Mammary epithelial cell (primary cell): ENCODE results near the gene PPP4R4.

Experiments
- CTCF ChIP-seq, 2 donors: IDR thresholded peaks in 1 of 2; conservative IDR thresholded peaks in 1 of 2; 2 replicates each; pipeline ENCODE4 v1.5.1; 2011 to 2012; ENCODE audit warnings: inconsistent platforms in 2 of 2, low read length in 2 of 2, mild to moderate bottlenecking in 2 of 2, control low read depth in 1 of 2, low read depth in 1 of 2; ENCODE audit not compliant: insufficient read depth in 1 of 2; ENCODE audit errors: extremely low read depth in 1 of 2
- EZH2 ChIP-seq: IDR thresholded peaks from 2 replicates; pipeline ENCODE4 v1.6.1; 2012; ENCODE audit warnings: low read length, inconsistent platforms, borderline replicate concordance

- no peak for TF ChIP-seq CTCF (conservative IDR thresholded peaks at IDR 0.05 in 1 of 2, IDR thresholded peaks at IDR 0.05 in 1 of 2; ENCODE audit: extremely low read depth in 1 of 2, insufficient read depth in 1 of 2, low read depth in 1 of 2, low read length in 2 of 2)
- no peak for TF ChIP-seq EZH2
Observed at GRCh38 chr14:94320243-94320642, 146.1 kb downstream of the PPP4R4 start.
